Thyroid gland (tissue), 4 donors: ENCODE results near the gene SLC30A3. TPM values are rescaled to one million over a fixed set of nuclear protein-coding genes. Genes with fewer than 3 reads are reported as not detected.

Source experiments
- DNase-seq, 2 donors: peaks; one replicate each; pipeline ENCODE4 v3.0.0-alpha.2; 2019
- H3K27ac ChIP-seq, 3 donors: fragments of 200-600 bp; sonication (generic); 1 replicate in 2 of 3; 2 replicates in 1 of 3; pipeline ENCODE4 v1.5.1; 2016 to 2019; ENCODE audit warnings: mild to moderate bottlenecking in 1 of 3, moderate library complexity in 1 of 3
- H3K27me3 ChIP-seq: fragments of 200-600 bp; sonication (generic); one replicate; pipeline ENCODE4 v1.5.1; 2019
- H3K36me3 ChIP-seq, 2 donors: fragments of 200-600 bp; sonication (generic); one replicate each; pipeline ENCODE4 v1.5.1; 2016 to 2019
- H3K4me1 ChIP-seq, 2 donors: fragments of 200-600 bp; sonication (generic); one replicate each; pipeline ENCODE4 v1.5.1; 2017 to 2019
- H3K4me3 ChIP-seq, 3 donors: fragments of 200-600 bp; sonication (generic); replicated peaks in 1 of 3; 1 replicate in 2 of 3; 2 replicates in 1 of 3; pipeline ENCODE4 v1.5.1; 2016; ENCODE audit warnings: mild to moderate bottlenecking in 1 of 3
- H3K9me3 ChIP-seq: fragments of 200-600 bp; sonication (generic); one replicate; pipeline ENCODE4 v1.5.1; 2017
- CTCF ChIP-seq, 6 experiments: fragments of 200-600 bp in 3 of 6; fragments of 450-650 bp in 3 of 6; sonication (generic) in 3 of 6; IDR thresholded peaks; one replicate each; pipeline ENCODE4 v1.5.1; 2016 to 2019; ENCODE audit warnings: antibody characterized with exemption in 6 of 6, mild to moderate bottlenecking in 2 of 6, inconsistent platforms in 1 of 6, moderate library complexity in 1 of 6
- POLR2A ChIP-seq, 2 donors: fragments of 450-650 bp; IDR thresholded peaks; one replicate each; pipeline ENCODE4 v1.6.1; 2017; ENCODE audit warnings: antibody characterized with exemption in 2 of 2, mild to moderate bottlenecking in 2 of 2, moderate library complexity in 1 of 2
- WGBS, 2 donors: methylation state at CpG; one replicate each; pipeline ENCODE4 v1.1.5; 2017; 5-methylcytosine and 5-hydroxymethylcytosine counted together
- intact Hi-C: fragments of 100-400 bp; cut with DNase I; formaldehyde crosslinking; loops from one replicate; pipeline ENCODE4 v1.15.1; 2023
- total RNA-seq, 4 donors: library from RNA; depleted of rRNA; stranded (reverse); fragments of >200 nt; gene quantifications; one replicate each; pipeline ENCODE4 v1.2.3, GENCODE V29; 2016

SLC30A3 gene
- total RNA-seq, 4 donors from 2014 or later: 0.33 to 0.98 (median 0.80) TPM

GRCh38 chr2:27285481-27285880 lies 22.6 kb upstream of the SLC30A3 start:
- no peak overlapping the region for H3K4me3 ChIP-seq
- no peak overlapping the region for H3K27ac ChIP-seq
- TF ChIP-seq CTCF (IDR thresholded peaks at IDR 0.05): no peak
- no peak for TF ChIP-seq POLR2A (IDR thresholded peaks at IDR 0.05)
- 85 to 90% methylated on average over 6 of the region's 6 CpGs for WGBS, 2 donors
- no peak for DNase-seq
- intact Hi-C loops: no loop called here
- H3K27me3 ChIP-seq: no peaks in the 10 kb centered on the region
- H3K9me3 ChIP-seq: no peaks in the 10 kb centered on the region
- H3K4me1 ChIP-seq: peaks cover 0 to 9% of the 10 kb centered on the region in 2 donors
- no peaks in the 10 kb centered on the region for H3K36me3 ChIP-seq

GRCh38 chr2:27284996-27285395 lies 22.1 kb upstream of the SLC30A3 start:
- 87 to 96% methylated on average over 1 of the region's 1 CpG for WGBS, 2 donors
- Histone ChIP-seq H3K36me3 (no peaks in the 10 kb centered on the region), H3K9me3 (no peaks in the 10 kb centered on the region), H3K27ac (no peak overlapping the region), H3K4me1 (peaks cover 0 to 9% of the 10 kb centered on the region in 2 donors), H3K27me3 (no peaks in the 10 kb centered on the region), H3K4me3 (no peak overlapping the region)
- TF ChIP-seq POLR2A (IDR thresholded peaks at IDR 0.05) (no peak), CTCF (IDR thresholded peaks at IDR 0.05) (no peak)
- no peak for DNase-seq
- intact Hi-C loops: loop anchor here (5.0 kb wide), 1 partner anchor 38 kb away; no protein-coding TSS in a partner anchor

GRCh38 chr2:27282892-27283291 lies 20.0 kb upstream of the SLC30A3 start:
- peaks cover 0 to 13% of the 10 kb centered on the region in 2 donors for H3K4me1 ChIP-seq
- 49 to 61% methylated on average over 5 of the region's 5 CpGs for WGBS, 2 donors
- TF ChIP-seq CTCF (IDR thresholded peaks at IDR 0.05) (no peak), POLR2A (IDR thresholded peaks at IDR 0.05) (no peak)
- no peaks in the 10 kb centered on the region for H3K36me3 ChIP-seq
- H3K9me3 ChIP-seq: no peaks in the 10 kb centered on the region
- no peaks in the 10 kb centered on the region for H3K27me3 ChIP-seq
- DNase-seq: peak in 1 of 2 donors; percentile 42
- no peak overlapping the region for H3K4me3 ChIP-seq
- intact Hi-C loops: loop anchor here (5.0 kb wide), 1 partner anchor 36 kb away; no protein-coding TSS in a partner anchor
- peak overlapping the region in 1 of 3 donors; percentile 0 for H3K27ac ChIP-seq

- intact Hi-C loops: loop anchor here (5.0 kb wide), 1 partner anchor 35 kb away; no protein-coding TSS in a partner anchor
- Histone ChIP-seq H3K27me3 (no peaks in the 10 kb centered on the region), H3K36me3 (no peaks in the 10 kb centered on the region), H3K27ac (peak within 1 kb of the TSS in 1 of 3 donors; percentile 0), H3K4me3 (no peak within 1 kb of the TSS), H3K9me3 (no peaks in the 10 kb centered on the region), H3K4me1 (peaks cover 0 to 17% of the 10 kb centered on the region in 2 donors)
- WGBS, 2 donors: 74 to 82% methylated on average over 4 to 5 of the region's 5 CpGs
- TF ChIP-seq POLR2A (IDR thresholded peaks at IDR 0.05) (no peak), CTCF (IDR thresholded peaks at IDR 0.05) (no peak)
- no peak for DNase-seq
These were observed 19.2 kb upstream of the SLC30A3 start, which contains the start of gene TRIM54 for GRCh38 chr2:27281855-27282559. Gene TRIM54, plus strand, starts transcription at chr2:27282429. Its CDS starts 303 bp downstream, at chr2:27282732.

GRCh38 chr2:27281442-27281841 lies 18.6 kb upstream of the SLC30A3 start:
- intact Hi-C loops: loop anchor here (5.0 kb wide), 1 partner anchor 34 kb away; no protein-coding TSS in a partner anchor
- no peak for DNase-seq
- 74 to 87% methylated on average over 3 of the region's 3 CpGs for WGBS, 2 donors
- Histone ChIP-seq H3K9me3 (no peaks in the 10 kb centered on the region), H3K4me3 (no peak overlapping the region), H3K4me1 (peaks cover 0 to 17% of the 10 kb centered on the region in 2 donors), H3K27ac (no peak overlapping the region), H3K36me3 (no peaks in the 10 kb centered on the region), H3K27me3 (no peaks in the 10 kb centered on the region)
- TF ChIP-seq POLR2A (IDR thresholded peaks at IDR 0.05): no peak
- TF ChIP-seq CTCF (IDR thresholded peaks at IDR 0.05): no peak
